B cell (primary cell): Measurements from ENCODE around the gene PRAMEF1. TPM values are rescaled to one million over a fixed set of nuclear protein-coding genes. Genes with fewer than 3 reads are reported as not detected.

ENCODE experiments used
- ATAC-seq: fragments of 200-7000 bp; cut with Tn5 transposase; one replicate; pipeline ENCODE4 v1.10.0; 2021; ENCODE audit warnings: low read depth, mild to moderate bottlenecking, moderate number of reproducible peaks, moderate library complexity
- CTCF ChIA-PET: fragments of 350-600 bp; sonication (Branson Sonifier 250); formaldehyde crosslinking; loops from one replicate; lab custom pipeline; 2021; ENCODE audit warnings: antibody characterized with exemption, inconsistent platforms; lab: Charles Lee
- POLR2A ChIA-PET: fragments of 350-600 bp; sonication (Branson Sonifier 250); formaldehyde crosslinking; loops from one replicate; lab custom pipeline; 2021; ENCODE audit warnings: antibody characterized with exemption; lab: Charles Lee
- DNase-seq: peaks from one replicate; pipeline ENCODE4 v3.0.0; 2013
- H2AFZ ChIP-seq: 2 replicates; pipeline ENCODE4 v1.6.1; 2012; ENCODE audit warnings: mild to moderate bottlenecking, low read depth, low read length; ENCODE audit not compliant: insufficient read depth, poor library complexity, severe bottlenecking
- H3K27ac ChIP-seq, 2 donors: 1 replicate in 1 of 2; 2 replicates in 1 of 2; pipeline ENCODE4 v1.5.1; 2012 to 2013; ENCODE audit warnings: low read length in 2 of 2, mild to moderate bottlenecking in 2 of 2, moderate library complexity in 1 of 2
- H3K27me3 ChIP-seq, 4 experiments: fragments of 200-600 bp in 1 of 4; sonication (generic) in 1 of 4; replicated peaks in 1 of 4; 1 replicate in 2 of 4; 2 replicates in 2 of 4; pipeline versions ENCODE4 v1.6.1 to v1.7.0; 2013 to 2016; ENCODE audit warnings: low read length in 3 of 4, mild to moderate bottlenecking in 2 of 4, mixed read lengths in 1 of 4, moderate library complexity in 1 of 4; ENCODE audit not compliant: insufficient read depth in 4 of 4, control insufficient read depth in 3 of 4; ENCODE audit errors: control extremely low read depth in 1 of 4
- H3K36me3 ChIP-seq, 2 experiments: replicated peaks in 1 of 2; 1 replicate in 1 of 2; 2 replicates in 1 of 2; pipeline versions ENCODE4 v1.6.1 to v1.7.1; 2013; ENCODE audit warnings: low read length in 1 of 2; ENCODE audit not compliant: insufficient read depth in 2 of 2, control insufficient read depth in 1 of 2; ENCODE audit errors: control extremely low read depth in 1 of 2, extremely low read depth in 1 of 2
- H3K4me1 ChIP-seq, 2 donors: fragments of 200-600 bp in 1 of 2; sonication (generic) in 1 of 2; 1 replicate in 1 of 2; 2 replicates in 1 of 2; pipeline versions ENCODE4 v1.5.1 to v1.6.1; 2013 to 2017; ENCODE audit warnings: low read length in 2 of 2; ENCODE audit not compliant: control insufficient read depth in 2 of 2, insufficient read depth in 2 of 2
- H3K4me2 ChIP-seq: replicated peaks from 2 replicates; pipeline ENCODE3; 2012; ENCODE audit warnings: mild to moderate bottlenecking, low read depth, low read length; ENCODE audit not compliant: poor library complexity, severe bottlenecking
- H3K4me3 ChIP-seq, 5 experiments: fragments of 200-600 bp in 1 of 5; sonication (generic) in 1 of 5; 1 replicate in 3 of 5; 2 replicates in 2 of 5; pipeline versions ENCODE4 v1.5.1 to v1.7.0; 2011 to 2016; ENCODE audit warnings: low read length in 4 of 5, mild to moderate bottlenecking in 4 of 5, low read depth in 2 of 5, control low read depth in 1 of 5, moderate library complexity in 1 of 5; ENCODE audit not compliant: insufficient read depth in 1 of 5; ENCODE audit errors: control extremely low read depth in 1 of 5, extremely low read depth in 1 of 5
- H3K79me2 ChIP-seq: fragments of 200-600 bp; sonication (generic); one replicate; pipeline ENCODE4 v1.6.0; 2016; ENCODE audit warnings: low read length; ENCODE audit not compliant: control insufficient read depth, insufficient read depth
- H3K9ac ChIP-seq: fragments of 200-600 bp; sonication (generic); 2 replicates; pipeline ENCODE4 v1.6.1; 2017; ENCODE audit warnings: mild to moderate bottlenecking, low read length, moderate library complexity
- H3K9me3 ChIP-seq, 3 donors: one replicate each; pipeline versions ENCODE4 v1.6.1 to v1.7.1; 2013; ENCODE audit warnings: low read length in 2 of 3; ENCODE audit not compliant: control insufficient read depth in 2 of 3, insufficient read depth in 1 of 3; ENCODE audit errors: control extremely low read depth in 1 of 3
- H4K20me1 ChIP-seq: 2 replicates; pipeline ENCODE4 v1.6.0; 2012; ENCODE audit warnings: mild to moderate bottlenecking, low read length; ENCODE audit not compliant: insufficient read depth, control insufficient read depth, poor library complexity, severe bottlenecking
- H3K27ac Mint-ChIP-seq: one replicate; pipeline ENCODE4 v1.8.0; 2021; ENCODE audit warnings: mixed read lengths
- H3K27me3 Mint-ChIP-seq: one replicate; pipeline ENCODE4 v1.8.0; 2021; ENCODE audit warnings: mixed read lengths
- H3K4me1 Mint-ChIP-seq: one replicate; pipeline ENCODE4 v1.8.0; 2021; ENCODE audit warnings: mixed read lengths
- H3K4me3 Mint-ChIP-seq: one replicate; pipeline ENCODE4 v1.8.0; 2021; ENCODE audit warnings: mixed read lengths
- H3K9me3 Mint-ChIP-seq: one replicate; pipeline ENCODE4 v1.8.0; 2022; ENCODE audit warnings: mixed read lengths; ENCODE audit not compliant: insufficient read depth
- EZH2 ChIP-seq: IDR thresholded peaks from 2 replicates; pipeline ENCODE4 v1.6.1; 2012; ENCODE audit warnings: borderline replicate concordance, low read depth, mild to moderate bottlenecking, moderate library complexity, low read length; ENCODE audit not compliant: insufficient read depth, poor library complexity, severe bottlenecking
- WGBS: methylation state at CpG from one replicate; pipeline ENCODE4 v1.1.5; 2013; ENCODE audit warnings: missing lambda C conversion rate; ENCODE audit not compliant: insufficient coverage; 5-methylcytosine and 5-hydroxymethylcytosine counted together
- intact Hi-C: fragments of 100-400 bp; cut with micrococcal nuclease; formaldehyde crosslinking; loops from one replicate; pipeline ENCODE4 v1.10.0; 2022
- polyA plus RNA-seq: library from polyadenylated mRNA; depleted of rRNA; stranded (reverse); fragments of >200 nt; gene quantifications from 2 replicates; pipeline ENCODE4 v1.2.3, GENCODE V29; 2012
- total RNA-seq, 2 donors: library from RNA; stranded (reverse); fragments of 120-200 nt in 1 of 2; gene quantifications; 1 replicate in 1 of 2; 2 replicates in 1 of 2; pipeline versions ENCODE4 v1.2.3 to v1.2.4, GENCODE V29; 2013 to 2022
- TF ChIP-seq, protein P1 (sequence below): fragments of 200-600 bp; IDR thresholded peaks from one replicate; pipeline ENCODE4 v1.8.0; 2022; ENCODE audit warnings: antibody characterized with exemption, mild to moderate bottlenecking

PRAMEF1 gene
- total and polyA plus RNA-seq, 2 donors (not counting 1 experiment from before 2014, with no cell fraction given): not detected

DNA sequence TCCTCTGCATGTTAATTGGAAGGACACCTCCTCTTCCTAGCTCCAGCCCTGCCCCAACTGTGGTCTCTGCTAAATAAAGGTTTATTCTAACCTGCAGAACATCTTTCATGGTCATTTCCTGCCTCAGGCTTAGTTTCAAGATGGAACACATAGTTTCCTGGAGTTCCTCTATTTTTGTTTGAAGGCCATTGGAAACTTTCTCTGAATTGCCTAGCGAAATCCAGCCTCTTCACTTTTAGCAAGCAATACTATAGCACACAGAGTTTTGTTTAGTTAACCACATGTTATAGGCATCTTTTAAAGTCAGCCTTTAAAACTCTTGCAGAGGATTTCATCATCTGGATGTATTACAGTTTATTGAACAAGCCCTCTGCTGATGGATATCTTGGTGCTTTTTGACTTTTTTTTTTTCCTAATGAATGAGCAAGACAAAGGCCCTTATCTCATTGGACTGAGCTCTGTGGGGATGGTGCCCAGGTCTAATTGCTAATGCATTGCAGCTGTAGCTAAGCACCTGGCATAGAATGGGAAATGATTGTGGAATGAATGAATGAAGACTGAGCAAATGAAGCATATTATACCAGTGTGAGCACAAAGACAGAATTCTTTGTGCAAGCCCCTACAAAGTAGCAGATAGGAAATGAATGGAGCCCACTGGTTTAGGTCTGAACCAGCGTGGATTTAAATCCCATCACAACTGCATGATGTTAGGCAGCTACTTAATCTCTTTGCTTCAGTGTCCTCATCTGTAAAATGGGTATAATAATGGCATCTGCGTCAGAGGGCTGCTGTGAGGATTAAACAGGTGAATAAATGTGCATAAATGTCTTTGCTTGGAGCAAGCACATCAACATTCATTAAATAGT lies 45.8 kb upstream of the PRAMEF1 start:
- CTCF ChIA-PET: no interaction called here
- no peaks in the 10 kb centered on the region for H3K4me1 ChIP-seq
- H3K36me3 ChIP-seq: no peaks in the 10 kb centered on the region
- no CpG with 5 or more reads among the region's 3 CpGs for WGBS
- Mint-ChIP-seq H3K4me1 (no peaks in the 10 kb centered on the region), H3K4me3 (no peak overlapping the region), H3K27me3 (peaks cover 31% of the 10 kb centered on the region), H3K9me3 (peaks cover 16% of the 10 kb centered on the region), H3K27ac (no peak overlapping the region)
- no peak for ATAC-seq
- no peak overlapping the region for H3K9ac ChIP-seq
- POLR2A ChIA-PET: no interaction called here
- H4K20me1 ChIP-seq: no peaks in the 10 kb centered on the region
- H3K4me3 ChIP-seq: no peak overlapping the region
- no peak overlapping the region for H3K27ac ChIP-seq
- TF ChIP-seq, protein P1, sequence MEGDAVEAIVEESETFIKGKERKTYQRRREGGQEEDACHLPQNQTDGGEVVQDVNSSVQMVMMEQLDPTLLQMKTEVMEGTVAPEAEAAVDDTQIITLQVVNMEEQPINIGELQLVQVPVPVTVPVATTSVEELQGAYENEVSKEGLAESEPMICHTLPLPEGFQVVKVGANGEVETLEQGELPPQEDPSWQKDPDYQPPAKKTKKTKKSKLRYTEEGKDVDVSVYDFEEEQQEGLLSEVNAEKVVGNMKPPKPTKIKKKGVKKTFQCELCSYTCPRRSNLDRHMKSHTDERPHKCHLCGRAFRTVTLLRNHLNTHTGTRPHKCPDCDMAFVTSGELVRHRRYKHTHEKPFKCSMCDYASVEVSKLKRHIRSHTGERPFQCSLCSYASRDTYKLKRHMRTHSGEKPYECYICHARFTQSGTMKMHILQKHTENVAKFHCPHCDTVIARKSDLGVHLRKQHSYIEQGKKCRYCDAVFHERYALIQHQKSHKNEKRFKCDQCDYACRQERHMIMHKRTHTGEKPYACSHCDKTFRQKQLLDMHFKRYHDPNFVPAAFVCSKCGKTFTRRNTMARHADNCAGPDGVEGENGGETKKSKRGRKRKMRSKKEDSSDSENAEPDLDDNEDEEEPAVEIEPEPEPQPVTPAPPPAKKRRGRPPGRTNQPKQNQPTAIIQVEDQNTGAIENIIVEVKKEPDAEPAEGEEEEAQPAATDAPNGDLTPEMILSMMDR: no peak
- no peak for TF ChIP-seq EZH2
- DNase-seq: no peak
- no peak overlapping the region for H2AFZ ChIP-seq
- H3K4me2 ChIP-seq: no peak overlapping the region
- H3K27me3 ChIP-seq: peaks cover 0 to 3% (median 0%) of the 10 kb centered on the region in 4 experiments
- intact Hi-C loops: no loop called here
- no peaks in the 10 kb centered on the region for H3K79me2 ChIP-seq
- peaks cover 10 to 28% (median 12%) of the 10 kb centered on the region in 3 donors for H3K9me3 ChIP-seq

DNA sequence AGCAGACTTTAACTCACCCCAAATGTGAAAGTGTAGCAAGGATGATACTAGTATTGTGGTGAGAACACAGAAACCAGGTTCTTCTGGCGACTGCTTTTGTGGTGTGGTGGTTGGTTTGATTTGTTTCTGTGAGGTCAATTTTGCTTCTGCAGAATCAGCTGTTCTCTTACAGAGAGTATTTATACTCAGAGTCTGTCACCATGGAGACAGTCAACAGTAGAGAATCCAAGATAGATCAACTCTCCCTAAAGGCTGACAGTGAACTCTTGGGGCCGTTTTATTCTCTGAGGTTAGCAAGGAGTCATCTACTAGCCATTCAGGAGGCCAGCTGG lies 45.2 kb upstream of the PRAMEF1 start, which contains the start of gene CFAP107:
CFAP107 (plus strand) TSS at position 209 of the 332 bp plus-strand sequence. CDS start 231 bp downstream, outside the sequence.
- Histone ChIP-seq H3K79me2 (no peaks in the 10 kb centered on the region), H3K4me1 (no peaks in the 10 kb centered on the region), H3K9ac (no peak within 1 kb of the TSS), H2AFZ (no peak within 1 kb of the TSS), H3K27me3 (peaks cover 0 to 3% (median 0%) of the 10 kb centered on the region in 4 experiments), H3K4me2 (no peak within 1 kb of the TSS), H3K27ac (no peak within 1 kb of the TSS), H3K36me3 (no peaks in the 10 kb centered on the region), H3K4me3 (no peak within 1 kb of the TSS), H3K9me3 (peaks cover 10 to 30% (median 12%) of the 10 kb centered on the region in 3 donors), H4K20me1 (no peaks in the 10 kb centered on the region)
- DNase-seq: no peak
- TF ChIP-seq EZH2: no peak
- TF ChIP-seq, protein P1: no peak
- intact Hi-C loops: no loop called here
- Mint-ChIP-seq H3K27ac (no peak within 1 kb of the TSS), H3K9me3 (peaks cover 19% of the 10 kb centered on the region), H3K4me1 (no peaks in the 10 kb centered on the region), H3K27me3 (peaks cover 34% of the 10 kb centered on the region), H3K4me3 (no peak within 1 kb of the TSS)
- no peak for ATAC-seq
- 50% methylated on average over 1 of the region's 2 CpGs for WGBS
- ChIA-PET CTCF (no interaction called here), POLR2A (no interaction called here)
